HG02678 (cell line): Measurements from ENCODE around the gene MAPK12.

Source experiments
- ATAC-seq: cut with Tn5 transposase; IDR thresholded peaks from one replicate; pipeline ENCODE4 v1.9.1; 2021; ENCODE audit warnings: mild to moderate bottlenecking, moderate library complexity; ENCODE audit not compliant: unreplicated experiment

Gene MAPK12

GRCh38 chr22:50299785-50300619, 38.5 kb upstream of the MAPK12 start:
- ATAC-seq: no peak

- no peak for ATAC-seq
Measured at GRCh38 chr22:50298937-50299784, 37.7 kb upstream of the MAPK12 start.

GRCh38 chr22:50298266-50298637, 36.8 kb upstream of the MAPK12 start:
- no peak for ATAC-seq

- no peak for ATAC-seq
Measured at GRCh38 chr22:50297510-50298265, 36.2 kb upstream of the MAPK12 start.

- no peak for ATAC-seq
Measured at GRCh38 chr22:50296658-50297490, 35.4 kb upstream of the MAPK12 start.

- no peak for ATAC-seq
Measured at GRCh38 chr22:50294319-50294656, 32.8 kb upstream of the MAPK12 start.

- no peak for ATAC-seq
Measured at GRCh38 chr22:50293441-50294318, 32.2 kb upstream of the MAPK12 start.

- no peak for ATAC-seq
Measured at GRCh38 chr22:50292643-50293440, 31.4 kb upstream of the MAPK12 start.

GRCh38 chr22:50289942-50290630, 28.6 kb upstream of the MAPK12 start:
- ATAC-seq: no peak

- ATAC-seq: no peak
Measured at GRCh38 chr22:50289151-50289941, 27.9 kb upstream of the MAPK12 start.

- ATAC-seq: no peak
Measured at GRCh38 chr22:50287731-50288130, 26.2 kb upstream of the MAPK12 start.

GRCh38 chr22:50286701-50287318, 25.3 kb upstream of the MAPK12 start:
- no peak for ATAC-seq

- no peak for ATAC-seq
Measured at GRCh38 chr22:50286275-50286674, 24.8 kb upstream of the MAPK12 start.

GRCh38 chr22:50285568-50286229, 24.2 kb upstream of the MAPK12 start:
- no peak for ATAC-seq

GRCh38 chr22:50284479-50284878, 23.0 kb upstream of the MAPK12 start:
- ATAC-seq: no peak

- ATAC-seq: no peak
Measured at GRCh38 chr22:50283821-50284220, 22.3 kb upstream of the MAPK12 start.
